Astrocyte (in vitro differentiated cells and primary cell): ENCODE measurements around the gene BHLHA15. TPM values are rescaled to one million over a fixed set of nuclear protein-coding genes. Genes with fewer than 3 reads are reported as not detected.

Experiments used
- DNase-seq: peaks from one replicate; pipeline ENCODE4 v3.0.0-alpha.2; 2010; ENCODE audit warnings: low read depth
- FAIRE-seq: peaks from 2 replicates; lab custom pipeline; 2011; peaks lifted over from hg19 to GRCh38; lab: Jason Lieb, UNC
- H2AFZ ChIP-seq: 2 replicates; pipeline ENCODE4 v1.6.0; 2012; ENCODE audit warnings: low read depth, low read length, inconsistent platforms
- H3K27ac ChIP-seq: 2 replicates; pipeline ENCODE4 v1.5.1; 2011; ENCODE audit warnings: low read depth, low read length, inconsistent platforms
- H3K27me3 ChIP-seq: 2 replicates; pipeline ENCODE4 v1.6.0; 2011; ENCODE audit warnings: low read length, inconsistent platforms; ENCODE audit not compliant: insufficient read depth
- H3K36me3 ChIP-seq: 2 replicates; pipeline ENCODE4 v1.5.1; 2011; ENCODE audit warnings: low read length, inconsistent platforms; ENCODE audit not compliant: insufficient read depth
- H3K4me1 ChIP-seq: 2 replicates; pipeline ENCODE4 v1.5.1; 2011; ENCODE audit warnings: low read length, inconsistent platforms; ENCODE audit not compliant: insufficient read depth
- H3K4me2 ChIP-seq: 2 replicates; pipeline ENCODE4 v1.6.0; 2012; ENCODE audit warnings: low read length, inconsistent platforms
- H3K4me3 ChIP-seq: 2 replicates; pipeline ENCODE4 v1.5.1; 2011; ENCODE audit warnings: low read depth, mild to moderate bottlenecking, low read length, inconsistent platforms; ENCODE audit not compliant: insufficient read depth
- H3K79me2 ChIP-seq: 2 replicates; pipeline ENCODE4 v1.6.0; 2012; ENCODE audit warnings: mild to moderate bottlenecking, low read length, inconsistent platforms; ENCODE audit not compliant: insufficient read depth
- H3K9ac ChIP-seq: 2 replicates; pipeline ENCODE4 v1.6.0; 2012; ENCODE audit warnings: mild to moderate bottlenecking, low read length, inconsistent platforms
- H3K9me3 ChIP-seq: 2 replicates; pipeline ENCODE4 v1.5.1; 2012; ENCODE audit warnings: low read depth, mild to moderate bottlenecking, low read length, inconsistent platforms; ENCODE audit not compliant: insufficient read depth
- H4K20me1 ChIP-seq: 2 replicates; pipeline ENCODE4 v1.6.0; 2012; ENCODE audit warnings: low read length, inconsistent platforms; ENCODE audit not compliant: insufficient read depth
- H3K27ac Mint-ChIP-seq: one replicate; pipeline ENCODE4 v1.8.0; 2021; ENCODE audit warnings: mild to moderate bottlenecking, mixed read lengths; ENCODE audit not compliant: unreplicated experiment
- H3K27me3 Mint-ChIP-seq: one replicate; pipeline ENCODE4 v1.8.0; 2021; ENCODE audit warnings: low read depth, mixed read lengths; ENCODE audit not compliant: unreplicated experiment
- H3K36me3 Mint-ChIP-seq: one replicate; pipeline ENCODE4 v1.8.0; 2021; ENCODE audit warnings: low read depth, mixed read lengths; ENCODE audit not compliant: unreplicated experiment
- H3K4me1 Mint-ChIP-seq: one replicate; pipeline ENCODE4 v1.8.0; 2021; ENCODE audit warnings: low read depth, mixed read lengths; ENCODE audit not compliant: unreplicated experiment
- H3K4me3 Mint-ChIP-seq: one replicate; pipeline ENCODE4 v1.8.0; 2021; ENCODE audit warnings: mild to moderate bottlenecking, moderate library complexity, mixed read lengths; ENCODE audit not compliant: unreplicated experiment
- H3K9me3 Mint-ChIP-seq: one replicate; pipeline ENCODE4 v1.8.0; 2021; ENCODE audit warnings: mild to moderate bottlenecking, mixed read lengths; ENCODE audit not compliant: unreplicated experiment
- CTCF ChIP-seq: IDR thresholded peaks from 2 replicates; pipeline ENCODE4 v1.5.1; 2011; ENCODE audit warnings: low read depth, mild to moderate bottlenecking, inconsistent platforms, low read length, moderate library complexity; ENCODE audit not compliant: insufficient read depth
- EZH2 ChIP-seq: IDR thresholded peaks from 2 replicates; pipeline ENCODE4 v1.6.1; 2012; ENCODE audit warnings: mild to moderate bottlenecking, low read length, inconsistent platforms; ENCODE audit not compliant: insufficient read depth
- total RNA-seq: library from RNA; stranded (reverse); gene quantifications from 2 replicates; pipeline ENCODE4 v1.2.1, GENCODE V29; 2021

Gene BHLHA15
- total RNA-seq, 1 donor from 2014 or later = 0.57 TPM

GRCh38 chr7:98213888-98214810 is 2.9 kb downstream of the BHLHA15 start:
- H3K79me2 ChIP-seq = no peaks in the 10 kb centered on the region
- no peaks in the 10 kb centered on the region for H4K20me1 ChIP-seq
- H3K27ac ChIP-seq = no peak overlapping the region
- Mint-ChIP-seq H3K9me3 (no peaks in the 10 kb centered on the region), H3K27ac (no peak overlapping the region), H3K4me3 (no peak overlapping the region), H3K36me3 (peaks cover 9% of the 10 kb centered on the region), H3K4me1 (peaks cover 5% of the 10 kb centered on the region), H3K27me3 (no peaks in the 10 kb centered on the region)
- FAIRE-seq = no peak
- H3K4me3 ChIP-seq = no peak overlapping the region
- H3K4me2 ChIP-seq = no peak overlapping the region
- no peak for TF ChIP-seq CTCF
- TF ChIP-seq EZH2 = no peak
- no peaks in the 10 kb centered on the region for H3K27me3 ChIP-seq
- no peak overlapping the region for H2AFZ ChIP-seq
- no peaks in the 10 kb centered on the region for H3K36me3 ChIP-seq
- no peak for DNase-seq
- no peaks in the 10 kb centered on the region for H3K9me3 ChIP-seq
- peaks cover 5% of the 10 kb centered on the region for H3K4me1 ChIP-seq
- no peak overlapping the region for H3K9ac ChIP-seq

GRCh38 chr7:98214811-98215321 is 3.6 kb downstream of the BHLHA15 start:
- Histone ChIP-seq H3K4me1 (peaks cover 5% of the 10 kb centered on the region), H3K9me3 (no peaks in the 10 kb centered on the region), H2AFZ (no peak overlapping the region), H4K20me1 (no peaks in the 10 kb centered on the region), H3K79me2 (no peaks in the 10 kb centered on the region), H3K4me2 (no peak overlapping the region), H3K27ac (no peak overlapping the region), H3K9ac (no peak overlapping the region), H3K4me3 (no peak overlapping the region), H3K27me3 (no peaks in the 10 kb centered on the region), H3K36me3 (no peaks in the 10 kb centered on the region)
- Mint-ChIP-seq H3K36me3 (peaks cover 9% of the 10 kb centered on the region), H3K27ac (no peak overlapping the region), H3K9me3 (no peaks in the 10 kb centered on the region), H3K27me3 (no peaks in the 10 kb centered on the region), H3K4me3 (no peak overlapping the region), H3K4me1 (peaks cover 5% of the 10 kb centered on the region)
- no peak for DNase-seq
- TF ChIP-seq EZH2 = no peak
- no peak for TF ChIP-seq CTCF
- no peak for FAIRE-seq
